ENCODE data around the gene AP2A1. TPM values are rescaled to one million over a fixed set of nuclear protein-coding genes. Genes with fewer than 3 reads are reported as not detected.

Gene AP2A1
- total and polyA plus RNA-seq, 2 of the 13 experiments (the other 11 are each of a cell fraction or from before 2014, with no cell fraction given): 22.7 to 39.7 TPM

- TF ChIP-seq ZNF512B (CRISPR knock-in tag; IDR thresholded peaks at IDR 0.05; ENCODE audit: borderline replicate concordance) (no peak), SNAPC2 (CRISPR knock-in tag; IDR thresholded peaks at IDR 0.05) (no peak), TEAD2 (CRISPR knock-in tag; IDR thresholded peaks at IDR 0.05) (no peak), KDM3A (CRISPR knock-in tag; IDR thresholded peaks at IDR 0.05; ENCODE audit: low read depth) (no peak), ARHGAP35 (CRISPR knock-in tag; IDR thresholded peaks at IDR 0.05; ENCODE audit: borderline replicate concordance) (no peak)
Observed at GRCh38 chr19:49772850-49773432, 6.1 kb downstream of the AP2A1 start (continued).

DNA sequence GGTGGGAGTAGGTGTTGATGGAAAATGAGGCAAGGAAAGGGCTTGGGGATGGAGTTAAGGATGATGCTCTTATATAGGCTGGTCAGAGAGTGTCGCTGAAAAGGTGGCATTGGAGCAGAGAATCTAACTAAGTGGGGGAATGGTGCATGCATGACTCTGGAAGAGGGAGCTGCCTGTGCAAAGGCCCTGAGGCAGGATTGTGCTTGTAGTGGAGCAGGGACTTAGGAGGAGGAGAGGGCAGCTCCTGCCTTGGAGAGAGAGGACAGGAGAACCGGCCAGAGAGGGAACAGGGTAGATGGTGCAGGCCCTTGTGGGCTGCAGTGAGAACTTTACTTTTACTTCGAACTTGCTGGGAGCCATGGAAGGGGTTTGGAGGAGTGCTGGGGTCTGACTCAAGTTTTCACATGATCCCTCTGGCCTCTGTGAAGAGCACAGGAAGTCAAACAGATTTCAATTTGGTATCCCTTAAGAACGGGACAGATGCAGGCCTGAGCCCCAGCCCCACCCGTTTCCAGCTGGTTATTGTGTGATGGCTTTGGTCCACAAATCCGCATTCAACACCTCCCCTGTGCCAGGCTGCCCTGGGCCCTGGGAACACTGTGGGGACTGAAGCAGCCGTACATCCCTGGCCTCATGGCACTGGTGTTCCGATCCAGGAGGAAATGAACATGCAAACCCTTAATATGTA, 7.0 kb downstream of the AP2A1 start:
- 91% methylated on average over 8 of the region's 8 CpGs for WGBS (ENCODE audit: low lambda C conversion rate)
- H3K4me3 ChIP-seq (replicated peaks in 1 of 3; ENCODE audit: insufficient read depth in 1 of 3, low read depth in 2 of 3, low read length in 3 of 3): no peak overlapping the region
- H3K4me1 ChIP-seq (ENCODE audit: insufficient read depth, low read length): peaks cover 33% of the 10 kb centered on the region
- no peaks in the 10 kb centered on the region for H4K20me1 ChIP-seq (ENCODE audit: insufficient read depth, low read length)
- no peaks in the 10 kb centered on the region for H3K36me3 ChIP-seq (replicated peaks in 1 of 2; ENCODE audit: control insufficient read depth in 1 of 2, insufficient read depth in 2 of 2, low read length in 2 of 2)
- BruUV-seq (replicated peaks): no TSS peak
- no peaks in the 10 kb centered on the region for H3K9me3 ChIP-seq (ENCODE audit: low read length)
- POLR2A ChIA-PET: no interaction called here
- in situ Hi-C loops (cut with HindIII; ENCODE audit: extremely low pct_ligation_motif_present, low pct_unique_long_range_greater_than_20kb) (no loop called here), intact Hi-C loops (cut with micrococcal nuclease; ENCODE audit: unreplicated experiment) (no loop called here)
- DNase-seq (ENCODE audit: low spot score) (no peak), ATAC-seq (no peak), FAIRE-seq (no peak)
- no peak overlapping the region for H3K27ac ChIP-seq (ENCODE audit: extremely low read length, insufficient read depth, low read length)
- H2AFZ ChIP-seq (ENCODE audit: low read length): no peak overlapping the region
- H3K9ac ChIP-seq (ENCODE audit: insufficient read depth, low read depth, low read length): no peak overlapping the region
- no peak for TF ChIP-seq FIP1L1 (IDR thresholded peaks at IDR 0.05; ENCODE audit: borderline replicate concordance, insufficient read depth, low read depth, low read length)
- no peak for TF ChIP-seq CCAR2 (optimal IDR thresholded peaks at IDR 0.05; ENCODE audit: low read depth, low read length)
- no peak for TF ChIP-seq THAP11 (CRISPR knock-in tag; IDR thresholded peaks at IDR 0.05)
- TF ChIP-seq, protein P1, sequence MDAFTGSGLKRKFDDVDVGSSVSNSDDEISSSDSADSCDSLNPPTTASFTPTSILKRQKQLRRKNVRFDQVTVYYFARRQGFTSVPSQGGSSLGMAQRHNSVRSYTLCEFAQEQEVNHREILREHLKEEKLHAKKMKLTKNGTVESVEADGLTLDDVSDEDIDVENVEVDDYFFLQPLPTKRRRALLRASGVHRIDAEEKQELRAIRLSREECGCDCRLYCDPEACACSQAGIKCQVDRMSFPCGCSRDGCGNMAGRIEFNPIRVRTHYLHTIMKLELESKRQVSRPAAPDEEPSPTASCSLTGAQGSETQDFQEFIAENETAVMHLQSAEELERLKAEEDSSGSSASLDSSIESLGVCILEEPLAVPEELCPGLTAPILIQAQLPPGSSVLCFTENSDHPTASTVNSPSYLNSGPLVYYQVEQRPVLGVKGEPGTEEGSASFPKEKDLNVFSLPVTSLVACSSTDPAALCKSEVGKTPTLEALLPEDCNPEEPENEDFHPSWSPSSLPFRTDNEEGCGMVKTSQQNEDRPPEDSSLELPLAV (CRISPR knock-in tag; conservative IDR thresholded peaks at IDR 0.05; ENCODE audit: low read depth): no peak
- TF ChIP-seq PRPF4 (IDR thresholded peaks at IDR 0.05; ENCODE audit: low read depth, low read length, poor library complexity, severe bottlenecking): no peak
- no peak for TF ChIP-seq ZNF234 (CRISPR knock-in tag; conservative IDR thresholded peaks at IDR 0.05)
- TF ChIP-seq DNMT1 (CRISPR knock-in tag; IDR thresholded peaks at IDR 0.05): no peak
- TF ChIP-seq, protein P2, sequence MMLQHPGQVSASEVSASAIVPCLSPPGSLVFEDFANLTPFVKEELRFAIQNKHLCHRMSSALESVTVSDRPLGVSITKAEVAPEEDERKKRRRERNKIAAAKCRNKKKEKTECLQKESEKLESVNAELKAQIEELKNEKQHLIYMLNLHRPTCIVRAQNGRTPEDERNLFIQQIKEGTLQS (CRISPR knock-in tag; IDR thresholded peaks at IDR 0.05): no peak
- H3K4me2 ChIP-seq (ENCODE audit: low read depth, low read length): no peak overlapping the region
- CTCF ChIA-PET (ENCODE audit: low intra/inter-chr PET ratio, low total read pairs): no interaction called here
- no peaks in the 10 kb centered on the region for H3K27me3 ChIP-seq (ENCODE audit: control insufficient read depth in 1 of 2, insufficient read depth in 2 of 2, low read length in 2 of 2)
- H3K79me2 ChIP-seq (ENCODE audit: insufficient read depth, low read length): peaks cover 6% of the 10 kb centered on the region
